Measurements from ENCODE around the gene MAGEA9B.
"Not testable (repeated sequence)": the region's sequence is repeated elsewhere in the genome, so short reads cannot be mapped to it uniquely, and the experiment has no call there.

Gene MAGEA9B

GRCh38 chrX:149539283-149540130, 47.8 kb downstream of the MAGEA9B start:
- in situ Hi-C loops (cut with HindIII; ENCODE audit: low sequenced_read_pairs) = no loop called here

GRCh38 chrX:149537474-149537873, 49.8 kb downstream of the MAGEA9B start:
- in situ Hi-C loops (cut with HindIII; ENCODE audit: low sequenced_read_pairs) = not testable (repeated sequence)

GRCh38 chrX:149534926-149535602, 52.2 kb downstream of the MAGEA9B start:
- in situ Hi-C loops (cut with HindIII; ENCODE audit: low sequenced_read_pairs) = not testable (repeated sequence)

GRCh38 chrX:149533999-149534398, 53.3 kb downstream of the MAGEA9B start:
- in situ Hi-C loops (cut with HindIII; ENCODE audit: low sequenced_read_pairs) = not testable (repeated sequence)

DNA sequence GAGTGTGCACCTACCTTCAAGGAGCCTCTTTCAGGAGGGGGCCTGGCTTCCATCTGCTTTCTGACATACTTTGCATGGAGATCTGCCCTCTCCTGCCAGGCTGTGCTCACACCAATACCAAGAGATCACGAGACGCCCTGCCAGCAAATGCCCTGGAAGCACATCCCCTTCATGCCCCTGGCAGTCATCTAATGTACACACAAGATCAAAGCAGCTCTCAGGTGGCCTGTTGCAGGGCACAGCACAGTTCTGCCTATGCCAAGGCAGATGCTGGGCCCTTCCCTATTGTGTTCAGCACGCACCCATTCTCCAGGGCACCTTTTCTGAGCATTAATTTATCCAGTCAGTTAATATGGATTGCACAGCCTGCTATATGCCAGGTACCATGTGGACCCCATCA, 54.4 kb downstream of the MAGEA9B start:
- in situ Hi-C loops (cut with HindIII; ENCODE audit: low sequenced_read_pairs) = not testable (repeated sequence)

Measured in endothelial cell of hepatic sinusoid (primary cell).